ENCODE data around the gene FGR. TPM values are rescaled to one million over a fixed set of nuclear protein-coding genes. Genes with fewer than 3 reads are reported as not detected.
A peak's percentile ranks its signal among the peaks of the same experiment; 100 is the strongest.
"Not testable (repeated sequence)": the region's sequence is repeated elsewhere in the genome, so short reads cannot be mapped to it uniquely, and the experiment has no call there.

Gene FGR
- total and polyA plus RNA-seq, 7 experiments from 2014 or later = 0.15 to 246 (median 1.5) TPM

- ChIA-PET CTCF (interaction anchor here (0.7 to 8.7 kb wide), 10 partner anchors 12 to 128 kb away, joined by 3 to 109 read pairs (median 6); partner anchors contain the start of genes AHDC1 and STX12), POLR2A (interaction anchor here (1.3 to 2.5 kb wide), 3 partner anchors 14 to 40 kb away, joined by 5 to 31 read pairs (median 8); partner anchors contain the start of gene AHDC1)
- H3K36me3 Mint-ChIP-seq = no peaks in the 10 kb centered on the region
- Histone ChIP-seq H3K27me3 (ENCODE audit: control insufficient read depth in 2 of 2, insufficient read depth in 2 of 2, low read length in 2 of 2) (no peaks in the 10 kb centered on the region), H3K27ac (ENCODE audit: low read depth, low read length) (no peak overlapping the region), H3K4me1 (ENCODE audit: control insufficient read depth in 2 of 2, insufficient read depth in 2 of 2, low read length in 2 of 2) (peaks cover 11 to 12% of the 10 kb centered on the region in 2 donors), H3K4me3 (ENCODE audit: low read length) (no peak overlapping the region), H3K36me3 (ENCODE audit: control insufficient read depth in 2 of 3, insufficient read depth in 3 of 3, low read length in 3 of 3) (no peaks in the 10 kb centered on the region), H3K9me3 (ENCODE audit: control insufficient read depth in 2 of 3, low read length in 3 of 3) (no peaks in the 10 kb centered on the region)
- H3K4me1 Mint-ChIP-seq = peaks cover 4 to 41% (median 19%) of the 10 kb centered on the region in 7 donors
- no peaks in the 10 kb centered on the region for H3K27me3 Mint-ChIP-seq
- H3K9me3 Mint-ChIP-seq = no peaks in the 10 kb centered on the region
- ATAC-seq (no peak), DNase-seq (no peak)
- peak overlapping the region; percentile 38 to 85 (median 64) for H3K27ac Mint-ChIP-seq
- peak overlapping the region in 4 of 10 donors; percentile 7 to 34 (median 28) for H3K4me3 Mint-ChIP-seq
- intact Hi-C loops (cut with micrococcal nuclease) = loop anchor here (1.0 kb wide), 2 partner anchors 19 to 35 kb away; no protein-coding TSS in a partner anchor
These were observed 9.5 kb upstream of the FGR start for GRCh38 chr1:27644369-27645070.

DNA sequence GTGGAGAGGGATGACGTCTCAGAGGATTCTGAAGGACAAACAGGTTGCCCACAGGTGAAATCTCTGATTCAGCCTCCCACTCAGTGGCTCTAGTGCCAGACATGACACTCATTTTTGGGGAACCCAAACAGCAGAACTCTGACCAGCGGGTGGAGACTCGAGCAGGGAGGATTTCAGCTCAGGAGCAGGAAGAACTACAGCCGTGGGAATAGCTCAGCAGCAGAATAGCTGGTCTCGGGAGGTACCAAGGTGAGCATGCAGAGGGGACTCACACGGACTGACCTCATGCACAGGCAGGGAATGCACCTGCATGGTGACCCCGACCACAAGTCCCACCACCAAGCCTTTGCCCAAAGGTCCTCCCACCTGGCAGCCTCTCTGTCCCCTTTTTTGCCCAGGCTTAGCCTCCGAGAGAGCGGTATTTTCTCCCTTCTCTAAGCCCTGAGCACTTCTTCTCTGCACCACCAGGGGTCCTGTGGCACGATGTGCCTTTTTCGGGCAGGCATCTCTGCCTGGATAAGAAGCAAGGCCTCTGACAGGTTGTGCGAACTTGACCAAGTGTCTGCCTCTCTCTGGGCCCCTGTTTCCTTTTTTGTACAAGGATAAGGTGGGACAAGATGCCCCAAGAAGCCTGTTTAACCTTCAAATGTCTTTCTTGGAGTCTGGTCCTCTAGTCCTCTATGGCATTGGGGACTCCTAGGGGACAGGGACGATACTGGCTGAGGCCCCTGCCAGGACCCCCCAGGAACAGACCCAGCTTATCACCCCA lies 8.8 kb upstream of the FGR start:
- H3K9me3 ChIP-seq (ENCODE audit: control insufficient read depth in 2 of 3, low read length in 3 of 3) = no peaks in the 10 kb centered on the region
- peak; percentile 98 for ATAC-seq
- H3K4me1 Mint-ChIP-seq = peaks cover 6 to 38% (median 25%) of the 10 kb centered on the region in 7 donors
- no peaks in the 10 kb centered on the region for H3K36me3 Mint-ChIP-seq
- H3K36me3 ChIP-seq (ENCODE audit: control insufficient read depth in 2 of 3, insufficient read depth in 3 of 3, low read length in 3 of 3) = no peaks in the 10 kb centered on the region
- ChIA-PET POLR2A (interaction anchor here (1.2 to 2.5 kb wide), 4 partner anchors 10 to 40 kb away, joined by 3 to 31 read pairs (median 6); partner anchors contain the start of gene AHDC1), CTCF (interaction anchor here (0.6 to 8.7 kb wide), 13 partner anchors 13 to 129 kb away, joined by 3 to 109 read pairs (median 4); partner anchors contain the start of genes AHDC1 and STX12)
- no peak overlapping the region for H3K4me3 ChIP-seq (ENCODE audit: low read length)
- peak overlapping the region; percentile 38 to 85 (median 64) for H3K27ac Mint-ChIP-seq
- H3K4me1 ChIP-seq (ENCODE audit: control insufficient read depth in 2 of 2, insufficient read depth in 2 of 2, low read length in 2 of 2) = peaks cover 11 to 12% of the 10 kb centered on the region in 2 donors
- H3K9me3 Mint-ChIP-seq = no peaks in the 10 kb centered on the region
- H3K4me3 Mint-ChIP-seq = peak overlapping the region in 4 of 10 donors; percentile 7 to 34 (median 28)
- H3K27me3 ChIP-seq (ENCODE audit: control insufficient read depth in 2 of 2, insufficient read depth in 2 of 2, low read length in 2 of 2) = no peaks in the 10 kb centered on the region
- intact Hi-C loops (cut with micrococcal nuclease) = loop anchor here (1.0 kb wide), 2 partner anchors 20 to 34 kb away; no protein-coding TSS in a partner anchor
- H3K27me3 Mint-ChIP-seq = no peaks in the 10 kb centered on the region
- H3K27ac ChIP-seq (ENCODE audit: low read depth, low read length) = no peak overlapping the region
- DNase-seq = peak in 8 of 9 donors; percentile 54 to 79 (median 67)

- H3K27me3 ChIP-seq (ENCODE audit: control insufficient read depth in 2 of 2, insufficient read depth in 2 of 2, low read length in 2 of 2); H3K36me3 Mint-ChIP-seq; H3K9me3 Mint-ChIP-seq; H3K27me3 Mint-ChIP-seq; ATAC-seq; H3K27ac ChIP-seq (ENCODE audit: low read depth, low read length); H3K9me3 ChIP-seq (ENCODE audit: control insufficient read depth in 2 of 3, low read length in 3 of 3); DNase-seq; H3K4me3 Mint-ChIP-seq; intact Hi-C loops (cut with micrococcal nuclease); H3K4me3 ChIP-seq (ENCODE audit: low read length); H3K27ac Mint-ChIP-seq; H3K36me3 ChIP-seq (ENCODE audit: control insufficient read depth in 2 of 3, insufficient read depth in 3 of 3, low read length in 3 of 3): not testable (repeated sequence)
- peaks cover 11 to 20% of the 10 kb centered on the region in 2 donors for H3K4me1 ChIP-seq (ENCODE audit: control insufficient read depth in 2 of 2, insufficient read depth in 2 of 2, low read length in 2 of 2)
- POLR2A ChIA-PET = interaction anchor here (0.5 to 1.6 kb wide), 5 partner anchors 22 to 326 kb away, joined by 3 to 8 read pairs (median 3); no protein-coding TSS in a partner anchor
- H3K4me1 Mint-ChIP-seq = peaks cover 16 to 48% (median 35%) of the 10 kb centered on the region in 7 donors
- CTCF ChIA-PET = interaction anchor here (1.1 to 2.5 kb wide), 5 partner anchors 9 to 33 kb away, joined by 3 to 10 read pairs (median 4); no protein-coding TSS in a partner anchor
These were observed 5.5 kb upstream of the FGR start for GRCh38 chr1:27640514-27640913.

DNA sequence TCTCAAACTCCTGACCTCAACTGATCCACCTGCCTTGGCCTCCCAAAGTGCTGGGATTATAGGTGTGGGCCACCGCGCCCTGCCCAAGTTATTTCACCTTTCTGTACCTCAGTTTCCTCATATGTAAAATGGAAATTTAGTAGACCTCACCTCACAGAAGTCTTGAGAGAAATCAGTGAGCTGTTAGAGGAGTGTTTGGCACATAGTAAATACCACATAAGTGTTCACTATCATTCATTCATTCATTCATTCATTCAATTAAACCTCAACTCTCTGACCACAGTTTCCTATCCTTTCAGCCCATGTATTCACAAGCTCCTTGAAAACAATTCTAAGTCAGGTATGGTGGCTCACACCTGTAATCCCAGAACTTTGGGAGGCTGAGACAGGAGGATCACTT lies 3.8 kb upstream of the FGR start:
- peaks cover 12 to 49% (median 37%) of the 10 kb centered on the region in 7 donors for H3K4me1 Mint-ChIP-seq
- Histone ChIP-seq H3K4me1 (ENCODE audit: control insufficient read depth in 2 of 2, insufficient read depth in 2 of 2, low read length in 2 of 2) (peaks cover 17 to 25% of the 10 kb centered on the region in 2 donors), H3K27me3 (ENCODE audit: control insufficient read depth in 2 of 2, insufficient read depth in 2 of 2, low read length in 2 of 2) (no peaks in the 10 kb centered on the region), H3K9me3 (ENCODE audit: control insufficient read depth in 2 of 3, low read length in 3 of 3) (no peaks in the 10 kb centered on the region), H3K27ac (ENCODE audit: low read depth, low read length) (no peak overlapping the region), H3K36me3 (ENCODE audit: control insufficient read depth in 2 of 3, insufficient read depth in 3 of 3, low read length in 3 of 3) (no peaks in the 10 kb centered on the region), H3K4me3 (ENCODE audit: low read length) (no peak overlapping the region)
- H3K4me3 Mint-ChIP-seq = no peak overlapping the region
- ChIA-PET POLR2A (interaction anchor here (0.8 to 1.0 kb wide), 2 partner anchors 11 to 15 kb away, joined by 3 to 4 read pairs; no protein-coding TSS in a partner anchor), CTCF (interaction anchor here (0.6 to 0.9 kb wide), 2 partner anchors 22 to 250 kb away, joined by 3 to 4 read pairs; no protein-coding TSS in a partner anchor)
- no peak for ATAC-seq
- H3K9me3 Mint-ChIP-seq = no peaks in the 10 kb centered on the region
- H3K27ac Mint-ChIP-seq = peak overlapping the region in 7 of 9 donors; percentile 5 to 61 (median 23)
- intact Hi-C loops (cut with micrococcal nuclease) = no loop called here
- no peaks in the 10 kb centered on the region for H3K27me3 Mint-ChIP-seq
- DNase-seq = no peak
- H3K36me3 Mint-ChIP-seq = no peaks in the 10 kb centered on the region

- H3K27ac ChIP-seq (ENCODE audit: low read depth, low read length) = no peak overlapping the region
These were observed 3.2 kb upstream of the FGR start for GRCh38 chr1:27638047-27638734.

More at GRCh38 chr1:27638047-27638734, 3.2 kb upstream of the FGR start:
- Histone ChIP-seq H3K4me3 (ENCODE audit: low read length) (no peak overlapping the region), H3K9me3 (ENCODE audit: control insufficient read depth in 2 of 3, low read length in 3 of 3) (no peaks in the 10 kb centered on the region), H3K27me3 (ENCODE audit: control insufficient read depth in 2 of 2, insufficient read depth in 2 of 2, low read length in 2 of 2) (no peaks in the 10 kb centered on the region), H3K4me1 (ENCODE audit: control insufficient read depth in 2 of 2, insufficient read depth in 2 of 2, low read length in 2 of 2) (peaks cover 17 to 26% of the 10 kb centered on the region in 2 donors), H3K36me3 (ENCODE audit: control insufficient read depth in 2 of 3, insufficient read depth in 3 of 3, low read length in 3 of 3) (no peaks in the 10 kb centered on the region)
- H3K27ac Mint-ChIP-seq = peak overlapping the region; percentile 0 to 61 (median 19)
- DNase-seq (no peak), ATAC-seq (no peak)
- H3K4me3 Mint-ChIP-seq = no peak overlapping the region
- H3K4me1 Mint-ChIP-seq = peaks cover 12 to 50% (median 38%) of the 10 kb centered on the region in 7 donors
- H3K36me3 Mint-ChIP-seq = no peaks in the 10 kb centered on the region
- intact Hi-C loops (cut with micrococcal nuclease) = no loop called here
- CTCF ChIA-PET = interaction anchor here (0.6 to 0.9 kb wide), 2 partner anchors 22 to 249 kb away, joined by 3 to 4 read pairs; no protein-coding TSS in a partner anchor
- no peaks in the 10 kb centered on the region for H3K9me3 Mint-ChIP-seq
- H3K27me3 Mint-ChIP-seq = no peaks in the 10 kb centered on the region
- POLR2A ChIA-PET = interaction anchor here (0.8 to 1.0 kb wide), 4 partner anchors 12 to 23 kb away, joined by 3 to 4 read pairs (median 4); no protein-coding TSS in a partner anchor

All from naive thymus-derived CD4-positive, alpha-beta T cell (primary cell).